Mammary epithelial cell (primary cell): ENCODE data around the gene INO80.

Source experiments
- EZH2 ChIP-seq: IDR thresholded peaks from 2 replicates; pipeline ENCODE4 v1.6.1; 2012; ENCODE audit warnings: low read length, inconsistent platforms, borderline replicate concordance
- TF ChIP-seq, protein P1 (sequence below), 2 donors: IDR thresholded peaks in 1 of 2; conservative IDR thresholded peaks in 1 of 2; 2 replicates each; pipeline ENCODE4 v1.5.1; 2011 to 2012; ENCODE audit warnings: inconsistent platforms in 2 of 2, low read length in 2 of 2, mild to moderate bottlenecking in 2 of 2, control low read depth in 1 of 2, low read depth in 1 of 2; ENCODE audit not compliant: insufficient read depth in 1 of 2; ENCODE audit errors: extremely low read depth in 1 of 2

DNA sequence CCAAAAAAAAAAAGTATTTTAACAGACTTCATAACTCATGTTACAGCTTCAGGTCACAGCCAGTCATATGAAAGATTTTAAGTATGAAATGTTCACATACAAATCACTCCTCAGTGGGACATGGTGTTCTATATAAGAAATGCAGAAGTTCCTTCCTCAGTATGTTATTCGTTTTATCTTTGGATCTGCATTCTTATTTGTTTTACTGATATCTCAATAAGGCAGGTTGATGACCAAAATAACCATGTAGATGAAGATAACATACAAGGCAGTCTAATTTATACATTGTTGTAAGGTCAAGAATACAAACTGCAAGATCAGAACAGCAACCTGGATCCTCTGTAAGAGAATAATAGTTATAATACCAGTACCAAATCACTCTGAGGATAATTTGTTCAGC is 87.2 kb downstream of the INO80 start:
- TF ChIP-seq, protein P1, sequence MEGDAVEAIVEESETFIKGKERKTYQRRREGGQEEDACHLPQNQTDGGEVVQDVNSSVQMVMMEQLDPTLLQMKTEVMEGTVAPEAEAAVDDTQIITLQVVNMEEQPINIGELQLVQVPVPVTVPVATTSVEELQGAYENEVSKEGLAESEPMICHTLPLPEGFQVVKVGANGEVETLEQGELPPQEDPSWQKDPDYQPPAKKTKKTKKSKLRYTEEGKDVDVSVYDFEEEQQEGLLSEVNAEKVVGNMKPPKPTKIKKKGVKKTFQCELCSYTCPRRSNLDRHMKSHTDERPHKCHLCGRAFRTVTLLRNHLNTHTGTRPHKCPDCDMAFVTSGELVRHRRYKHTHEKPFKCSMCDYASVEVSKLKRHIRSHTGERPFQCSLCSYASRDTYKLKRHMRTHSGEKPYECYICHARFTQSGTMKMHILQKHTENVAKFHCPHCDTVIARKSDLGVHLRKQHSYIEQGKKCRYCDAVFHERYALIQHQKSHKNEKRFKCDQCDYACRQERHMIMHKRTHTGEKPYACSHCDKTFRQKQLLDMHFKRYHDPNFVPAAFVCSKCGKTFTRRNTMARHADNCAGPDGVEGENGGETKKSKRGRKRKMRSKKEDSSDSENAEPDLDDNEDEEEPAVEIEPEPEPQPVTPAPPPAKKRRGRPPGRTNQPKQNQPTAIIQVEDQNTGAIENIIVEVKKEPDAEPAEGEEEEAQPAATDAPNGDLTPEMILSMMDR (conservative IDR thresholded peaks at IDR 0.05 in 1 of 2, IDR thresholded peaks at IDR 0.05 in 1 of 2; ENCODE audit: extremely low read depth in 1 of 2, insufficient read depth in 1 of 2, low read depth in 1 of 2, low read length in 2 of 2), result no peak
- no peak for TF ChIP-seq EZH2
